GM23248 (cell line): ENCODE measurements around the gene SSU72. TPM values are rescaled to one million over a fixed set of nuclear protein-coding genes. Genes with fewer than 3 reads are reported as not detected.
A peak's percentile ranks its signal among the peaks of the same experiment; 100 is the strongest.

Experiments used
- DNase-seq: peaks from one replicate; pipeline ENCODE4 v3.0.0-alpha.2; 2015
- H2AFZ ChIP-seq: fragments of 200-600 bp; sonication (generic); 2 replicates; pipeline ENCODE4 v1.6.1; 2016; ENCODE audit warnings: antibody characterized with exemption
- H3F3A ChIP-seq: fragments of 200-600 bp; sonication (generic); 2 replicates; pipeline ENCODE4 v1.6.1; 2016; ENCODE audit warnings: mild to moderate bottlenecking, antibody characterized with exemption, mixed run types; ENCODE audit not compliant: insufficient read depth
- H3K27ac ChIP-seq: fragments of 200-600 bp; sonication (generic); 2 replicates; pipeline ENCODE4 v1.5.1; 2016; ENCODE audit warnings: mild to moderate bottlenecking
- H3K27me3 ChIP-seq: fragments of 200-600 bp; sonication (generic); replicated peaks from 2 replicates; pipeline ENCODE4 v1.6.1; 2016; ENCODE audit warnings: mild to moderate bottlenecking; ENCODE audit not compliant: insufficient read depth
- H3K36me3 ChIP-seq: fragments of 200-600 bp; sonication (generic); 2 replicates; pipeline ENCODE4 v1.6.1; 2016; ENCODE audit warnings: low read depth, mild to moderate bottlenecking
- H3K4me1 ChIP-seq: fragments of 200-600 bp; sonication (generic); 2 replicates; pipeline ENCODE4 v1.6.1; 2016; ENCODE audit warnings: mild to moderate bottlenecking; ENCODE audit not compliant: insufficient read depth
- H3K4me2 ChIP-seq: fragments of 200-600 bp; sonication (generic); one replicate; pipeline ENCODE4 v1.6.1; 2016; ENCODE audit warnings: mild to moderate bottlenecking; ENCODE audit not compliant: unreplicated experiment
- H3K4me3 ChIP-seq: fragments of 200-600 bp; sonication (generic); 2 replicates; pipeline ENCODE4 v1.5.1; 2016; ENCODE audit warnings: mild to moderate bottlenecking
- H3K79me2 ChIP-seq: fragments of 200-600 bp; sonication (generic); 2 replicates; pipeline ENCODE4 v1.6.1; 2016; ENCODE audit warnings: mild to moderate bottlenecking; ENCODE audit not compliant: insufficient read depth
- H3K9ac ChIP-seq: fragments of 200-600 bp; sonication (generic); 2 replicates; pipeline ENCODE4 v1.6.1; 2016; ENCODE audit warnings: mild to moderate bottlenecking
- H3K9me2 ChIP-seq: fragments of 200-600 bp; sonication (generic); 2 replicates; pipeline ENCODE4 v1.6.1; 2016; ENCODE audit warnings: mixed run types, mild to moderate bottlenecking, moderate library complexity; ENCODE audit not compliant: insufficient read depth
- H3K9me3 ChIP-seq: fragments of 200-600 bp; sonication (generic); one replicate; pipeline ENCODE4 v1.6.1; 2017; ENCODE audit warnings: low read depth
- H4K20me1 ChIP-seq: fragments of 200-600 bp; sonication (generic); 2 replicates; pipeline ENCODE4 v1.6.0; 2016; ENCODE audit not compliant: insufficient read depth
- EZH2 ChIP-seq: fragments of 200-600 bp; sonication (generic); IDR thresholded peaks from 2 replicates; pipeline ENCODE4 v1.6.1; 2018; ENCODE audit warnings: antibody characterized with exemption, mild to moderate bottlenecking; ENCODE audit not compliant: insufficient read depth, poor library complexity, severe bottlenecking
- EZH2phosphoT487 ChIP-seq: fragments of 200-600 bp; sonication (generic); IDR thresholded peaks from 2 replicates; pipeline ENCODE4 v1.6.1; 2018; ENCODE audit warnings: antibody characterized with exemption, moderate library complexity, mild to moderate bottlenecking, low read depth; ENCODE audit not compliant: insufficient read depth
- WGBS, 2 experiments: methylation state at CpG; one replicate each; pipeline ENCODE4 v1.1.6; 2015 to 2017; ENCODE audit warnings: low lambda C conversion rate in 2 of 2, low coverage in 1 of 2; ENCODE audit errors: missing lambda C conversion rate in 2 of 2; 5-methylcytosine and 5-hydroxymethylcytosine counted together
- in situ Hi-C: fragments of 300-500 bp; cut with MboI; formaldehyde crosslinking; loops from 2 replicates; pipeline ENCODE4 v1.15.0; 2020
- polyA plus RNA-seq: library from polyadenylated mRNA; unstranded; fragments of >200 nt; fragmentation: Nextera tagmentation; extraction: Ambion mirVana; gene quantifications from 2 replicates; pipeline ENCODE4 v1.2.1, GENCODE V29; 2016
- total RNA-seq: library from RNA; depleted of rRNA; stranded (reverse); fragments of >200 nt; shearing (Covaris generic); gene quantifications from 2 replicates; pipeline ENCODE4 v1.2.3, GENCODE V29; 2014

The SSU72 gene
- total and polyA plus RNA-seq, 2 experiments from 2014 or later = 69.2 to 204 TPM

GRCh38 chr1:1600861-1601563 lies 26.3 kb upstream of the SSU72 start:
- Histone ChIP-seq H3K4me2 (peak overlapping the region; percentile 54), H3K4me3 (peak overlapping the region; percentile 63; the same call in 1 of the 2 replicates), H3K79me2 (no peaks in the 10 kb centered on the region), H2AFZ (no peak overlapping the region), H3K27ac (no peak overlapping the region), H4K20me1 (no peaks in the 10 kb centered on the region), H3F3A (0 out of 2 replicates have a peak, but pooled peaks cover 4% of the 10 kb centered on the region), H3K27me3 (peaks cover 8% of the 10 kb centered on the region; the same call in 1 of the 2 replicates), H3K36me3 (no peaks in the 10 kb centered on the region), H3K9me2 (no peaks in the 10 kb centered on the region), H3K4me1 (no peaks in the 10 kb centered on the region), H3K9me3 (no peaks in the 10 kb centered on the region), H3K9ac (no peak overlapping the region)
- in situ Hi-C loops = no loop called here
- no peak for DNase-seq
- WGBS, 2 experiments = 69 to 75% methylated on average over 20 to 21 of the region's 22 CpGs
- TF ChIP-seq EZH2phosphoT487 (no peak), EZH2 (no peak)

GRCh38 chr1:1599935-1600860 lies 25.5 kb upstream of the SSU72 start, which contains the start of gene FNDC10:
FNDC10 (minus strand) TSS chr1:1600135; CDS start chr1:1600015, 120 bp downstream.
- 0 out of 2 replicates have a peak, but pooled peaks cover 4% of the 10 kb centered on the region for H3F3A ChIP-seq
- H3K9ac ChIP-seq = no peak within 1 kb of the TSS
- H3K79me2 ChIP-seq = no peaks in the 10 kb centered on the region
- H4K20me1 ChIP-seq = no peaks in the 10 kb centered on the region
- H3K4me1 ChIP-seq = no peaks in the 10 kb centered on the region
- no peak within 1 kb of the TSS for H3K27ac ChIP-seq
- in situ Hi-C loops = no loop called here
- WGBS, 2 experiments = 4 to 7% methylated on average over 34 to 39 of the region's 125 CpGs
- peak; percentile 49 for DNase-seq
- H2AFZ ChIP-seq = peak within 1 kb of the TSS; percentile 67
- H3K36me3 ChIP-seq = no peaks in the 10 kb centered on the region
- peak within 1 kb of the TSS; percentile 54 for H3K4me2 ChIP-seq
- TF ChIP-seq EZH2 (no peak), EZH2phosphoT487 (no peak)
- H3K4me3 ChIP-seq = peak within 1 kb of the TSS; percentile 63
- no peaks in the 10 kb centered on the region for H3K9me2 ChIP-seq
- peaks cover 12% of the 10 kb centered on the region; the same call in 1 of the 2 replicates for H3K27me3 ChIP-seq
- no peaks in the 10 kb centered on the region for H3K9me3 ChIP-seq

- DNase-seq = peak; percentile 68
- Histone ChIP-seq H3F3A (0 out of 2 replicates have a peak, but pooled peaks cover 4% of the 10 kb centered on the region), H3K36me3 (no peaks in the 10 kb centered on the region), H3K79me2 (no peaks in the 10 kb centered on the region), H3K9me2 (no peaks in the 10 kb centered on the region), H3K9ac (no peak overlapping the region), H2AFZ (peak overlapping the region; percentile 54; the same call in 1 of the 2 replicates), H3K9me3 (no peaks in the 10 kb centered on the region), H3K4me3 (peak overlapping the region; percentile 35), H3K4me2 (no peak overlapping the region), H3K4me1 (no peaks in the 10 kb centered on the region), H3K27ac (no peak overlapping the region), H4K20me1 (no peaks in the 10 kb centered on the region), H3K27me3 (peaks cover 12% of the 10 kb centered on the region; the same call in 1 of the 2 replicates)
- TF ChIP-seq EZH2phosphoT487 (no peak), EZH2 (no peak)
- in situ Hi-C loops = no loop called here
- WGBS, 2 experiments = 10 to 12% methylated on average over 76 to 99 of the region's 111 CpGs
These were observed 24.6 kb upstream of the SSU72 start for GRCh38 chr1:1599030-1599934.

- Histone ChIP-seq H3K9me3 (no peaks in the 10 kb centered on the region), H4K20me1 (no peaks in the 10 kb centered on the region), H3K4me3 (no peak overlapping the region; the same call in 1 of the 2 replicates), H3K79me2 (no peaks in the 10 kb centered on the region), H3K27me3 (peaks cover 12% of the 10 kb centered on the region; the same call in 1 of the 2 replicates), H3K9me2 (no peaks in the 10 kb centered on the region), H2AFZ (no peak overlapping the region), H3K4me1 (no peaks in the 10 kb centered on the region), H3K4me2 (no peak overlapping the region), H3F3A (0 out of 2 replicates have a peak, but pooled peaks cover 4% of the 10 kb centered on the region), H3K27ac (no peak overlapping the region), H3K9ac (no peak overlapping the region), H3K36me3 (no peaks in the 10 kb centered on the region)
- no peak for DNase-seq
- in situ Hi-C loops = no loop called here
- TF ChIP-seq EZH2phosphoT487 (no peak), EZH2 (no peak)
- WGBS, 2 experiments = 85 to 86% methylated on average over 12 to 13 of the region's 13 CpGs
These were observed 24.0 kb upstream of the SSU72 start for GRCh38 chr1:1598720-1599029.
